IPS-NIHi11 (cell line): ENCODE measurements around the gene RAB11FIP4.

Source experiments
- DNase-seq: peaks from one replicate; pipeline ENCODE4 v3.0.0; 2012; ENCODE audit warnings: mixed read lengths, low spot score

The RAB11FIP4 gene

GRCh38 chr17:31461227-31461810, 69.8 kb downstream of the RAB11FIP4 start:
- DNase-seq = no peak

GRCh38 chr17:31462261-31462660, 70.8 kb downstream of the RAB11FIP4 start:
- DNase-seq = no peak

GRCh38 chr17:31466096-31466760, 74.8 kb downstream of the RAB11FIP4 start:
- no peak for DNase-seq

- DNase-seq = no peak
Observed at GRCh38 chr17:31467502-31468256, 76.2 kb downstream of the RAB11FIP4 start.

- DNase-seq = no peak
Observed at GRCh38 chr17:31469959-31470358, 78.5 kb downstream of the RAB11FIP4 start.

GRCh38 chr17:31470592-31470991, 79.1 kb downstream of the RAB11FIP4 start:
- DNase-seq = no peak

- no peak for DNase-seq
Observed at GRCh38 chr17:31472137-31472536, 80.7 kb downstream of the RAB11FIP4 start.

- no peak for DNase-seq
Observed at GRCh38 chr17:31475378-31476162, 84.1 kb downstream of the RAB11FIP4 start.

GRCh38 chr17:31476525-31477416, 85.3 kb downstream of the RAB11FIP4 start:
- DNase-seq = no peak

- DNase-seq = no peak
Observed at GRCh38 chr17:31477417-31478055, 86.1 kb downstream of the RAB11FIP4 start.

- DNase-seq = no peak
Observed at GRCh38 chr17:31479062-31479408, 87.6 kb downstream of the RAB11FIP4 start.

- no peak for DNase-seq
Observed at GRCh38 chr17:31479524-31479923, 88.0 kb downstream of the RAB11FIP4 start.

GRCh38 chr17:31480067-31480466, 88.6 kb downstream of the RAB11FIP4 start:
- DNase-seq = no peak

- DNase-seq = peak; percentile 55
Observed at GRCh38 chr17:31480904-31481782, 89.7 kb downstream of the RAB11FIP4 start.

- no peak for DNase-seq
Observed at GRCh38 chr17:31481783-31482081, 90.3 kb downstream of the RAB11FIP4 start.

- no peak for DNase-seq
Observed at GRCh38 chr17:31484821-31485220, 93.3 kb downstream of the RAB11FIP4 start.

GRCh38 chr17:31486351-31487062, 95.0 kb downstream of the RAB11FIP4 start:
- no peak for DNase-seq

GRCh38 chr17:31487063-31487647, 95.7 kb downstream of the RAB11FIP4 start:
- no peak for DNase-seq

GRCh38 chr17:31487648-31488263, 96.3 kb downstream of the RAB11FIP4 start:
- DNase-seq = peak; percentile 100
